Inflammatory macrophage treated with lipopolysaccharide for 1 hour (primary cell): ENCODE results near the gene OR4D11.

ENCODE experiments used
- DNase-seq, 2 donors: peaks; one replicate each; pipeline ENCODE4 v3.0.0-alpha.2; 2020 to 2022

The OR4D11 gene

GRCh38 chr11:59550368-59550841 is 47.0 kb downstream of the OR4D11 start:
- peak; percentile 77 to 92 for DNase-seq

GRCh38 chr11:59550842-59551658 is 47.7 kb downstream of the OR4D11 start:
- DNase-seq = peak; percentile 90 to 97

- peak; percentile 30 to 58 for DNase-seq
These were observed 48.5 kb downstream of the OR4D11 start for GRCh38 chr11:59551659-59552521.

- DNase-seq = no peak
These were observed 49.5 kb downstream of the OR4D11 start for GRCh38 chr11:59552844-59553243.

- no peak for DNase-seq
These were observed 49.9 kb downstream of the OR4D11 start for GRCh38 chr11:59553323-59553722.
